SH-SY5Y (cell line): ENCODE results near the gene FBXO15.

ENCODE experiments used
- GATA2 ChIP-seq: IDR thresholded peaks from 2 replicates; pipeline ENCODE4 v1.6.1; 2011; ENCODE audit warnings: mild to moderate bottlenecking, low read depth, low read length
- GATA3 ChIP-seq: IDR thresholded peaks from 2 replicates; pipeline ENCODE4 v1.6.1; 2011; ENCODE audit warnings: low read depth, mild to moderate bottlenecking, low read length, moderate library complexity

- no peak for TF ChIP-seq GATA2
- no peak for TF ChIP-seq GATA3
Measured at GRCh38 chr18:74154716-74155115, 7.1 kb upstream of the FBXO15 start.
